ENCODE results near the gene PLCG1.
A peak's percentile ranks its signal among the peaks of the same experiment; 100 is the strongest.

PLCG1 gene

GRCh38 chr20:41178495-41178894, 41.2 kb downstream of the PLCG1 start:
- Histone ChIP-seq H3K4me2 (ENCODE audit: low read length, poor library complexity, severe bottlenecking) (no peak overlapping the region), H3K36me3 (ENCODE audit: control insufficient read depth in 1 of 2, insufficient read depth in 2 of 2, low read depth in 1 of 2, low read length in 2 of 2) (peaks cover 51 to 55% of the 10 kb centered on the region in 2 experiments), H2BK120ac (ENCODE audit: low read depth, low read length) (no peak overlapping the region), H2BK5ac (ENCODE audit: low read depth, low read length, poor library complexity, severe bottlenecking) (no peak overlapping the region), H4K8ac (ENCODE audit: low read length) (no peak overlapping the region), H2BK12ac (ENCODE audit: low read length in 2 of 2) (no peak overlapping the region), H3K23ac (ENCODE audit: low read length in 2 of 2) (no peak overlapping the region), H3K4ac (ENCODE audit: low read depth in 1 of 2, low read length in 2 of 2) (no peak overlapping the region), H3K27ac (ENCODE audit: low read length, poor library complexity, severe bottlenecking) (peak overlapping the region; percentile 4), H3K9me3 (ENCODE audit: control insufficient read depth, low read length) (no peaks in the 10 kb centered on the region), H3K4me3 (ENCODE audit: insufficient read depth in 1 of 2, low read depth in 1 of 2, low read length in 2 of 2) (no peak overlapping the region), H3K4me1 (ENCODE audit: control insufficient read depth, insufficient read depth, low read depth, low read length) (peaks cover 37% of the 10 kb centered on the region), H2AFZ (ENCODE audit: low read depth, low read length) (no peak overlapping the region), H3K79me1 (replicated peaks; ENCODE audit: low read length, poor library complexity, severe bottlenecking) (peaks cover 33% of the 10 kb centered on the region), H2AK5ac (ENCODE audit: low read length, severe bottlenecking) (peak overlapping the region; percentile 77), H3K18ac (ENCODE audit: low read depth in 1 of 2, low read length in 2 of 2) (no peak overlapping the region), H3K9ac (ENCODE audit: low read length) (peak overlapping the region; percentile 69), H4K91ac (ENCODE audit: low read length) (no peak overlapping the region), H3K14ac (ENCODE audit: low read length in 2 of 2) (no peak overlapping the region), H2BK15ac (ENCODE audit: low read depth, poor library complexity, severe bottlenecking) (no peak overlapping the region), H3K27me3 (ENCODE audit: control insufficient read depth in 1 of 2, insufficient read depth in 1 of 2, low read length in 2 of 2) (no peaks in the 10 kb centered on the region)
- WGBS: 91% methylated on average over 6 of the region's 6 CpGs
- DNase-seq: no peak

GRCh38 chr20:41178904-41179432, 41.6 kb downstream of the PLCG1 start:
- H2BK120ac ChIP-seq (ENCODE audit: low read depth, low read length): no peak overlapping the region
- H3K9ac ChIP-seq (ENCODE audit: low read length): peak overlapping the region; percentile 69
- H4K8ac ChIP-seq (ENCODE audit: low read length): no peak overlapping the region
- no peak overlapping the region for H2AFZ ChIP-seq (ENCODE audit: low read depth, low read length)
- no peak overlapping the region for H3K4me2 ChIP-seq (ENCODE audit: low read length, poor library complexity, severe bottlenecking)
- no peaks in the 10 kb centered on the region for H3K27me3 ChIP-seq (ENCODE audit: control insufficient read depth in 1 of 2, insufficient read depth in 1 of 2, low read length in 2 of 2)
- peak overlapping the region; percentile 37 for H2AK5ac ChIP-seq (ENCODE audit: low read length, severe bottlenecking)
- no peak overlapping the region for H2BK12ac ChIP-seq (ENCODE audit: low read length in 2 of 2)
- no peak overlapping the region for H4K91ac ChIP-seq (ENCODE audit: low read length)
- H3K4me1 ChIP-seq (ENCODE audit: control insufficient read depth, insufficient read depth, low read depth, low read length): peaks cover 36% of the 10 kb centered on the region
- no peak overlapping the region for H2BK15ac ChIP-seq (ENCODE audit: low read depth, poor library complexity, severe bottlenecking)
- H3K79me1 ChIP-seq (replicated peaks; ENCODE audit: low read length, poor library complexity, severe bottlenecking): peaks cover 33% of the 10 kb centered on the region
- no peak for DNase-seq
- no peaks in the 10 kb centered on the region for H3K9me3 ChIP-seq (ENCODE audit: control insufficient read depth, low read length)
- no peak overlapping the region for H3K18ac ChIP-seq (ENCODE audit: low read depth in 1 of 2, low read length in 2 of 2)
- no peak overlapping the region for H3K23ac ChIP-seq (ENCODE audit: low read length in 2 of 2)
- peaks cover 51 to 54% of the 10 kb centered on the region in 2 experiments for H3K36me3 ChIP-seq (ENCODE audit: control insufficient read depth in 1 of 2, insufficient read depth in 2 of 2, low read depth in 1 of 2, low read length in 2 of 2)
- 97% methylated on average over 7 of the region's 8 CpGs for WGBS
- no peak overlapping the region for H3K4ac ChIP-seq (ENCODE audit: low read depth in 1 of 2, low read length in 2 of 2)
- H3K4me3 ChIP-seq (ENCODE audit: insufficient read depth in 1 of 2, low read depth in 1 of 2, low read length in 2 of 2): no peak overlapping the region
- H3K14ac ChIP-seq (ENCODE audit: low read length in 2 of 2): no peak overlapping the region
- no peak overlapping the region for H2BK5ac ChIP-seq (ENCODE audit: low read depth, low read length, poor library complexity, severe bottlenecking)
- H3K27ac ChIP-seq (ENCODE audit: low read length, poor library complexity, severe bottlenecking): peak overlapping the region; percentile 4

GRCh38 chr20:41179961-41180360, 42.6 kb downstream of the PLCG1 start:
- 97% methylated on average over 8 of the region's 8 CpGs for WGBS
- Histone ChIP-seq H3K4me1 (ENCODE audit: control insufficient read depth, insufficient read depth, low read depth, low read length) (peaks cover 27% of the 10 kb centered on the region), H3K23ac (ENCODE audit: low read length in 2 of 2) (no peak overlapping the region), H3K4ac (ENCODE audit: low read depth in 1 of 2, low read length in 2 of 2) (no peak overlapping the region), H2BK15ac (ENCODE audit: low read depth, poor library complexity, severe bottlenecking) (no peak overlapping the region), H3K4me2 (ENCODE audit: low read length, poor library complexity, severe bottlenecking) (no peak overlapping the region), H3K36me3 (ENCODE audit: control insufficient read depth in 1 of 2, insufficient read depth in 2 of 2, low read depth in 1 of 2, low read length in 2 of 2) (peaks cover 50 to 51% of the 10 kb centered on the region in 2 experiments), H3K27ac (ENCODE audit: low read length, poor library complexity, severe bottlenecking) (no peak overlapping the region), H3K4me3 (ENCODE audit: insufficient read depth in 1 of 2, low read depth in 1 of 2, low read length in 2 of 2) (no peak overlapping the region), H2BK120ac (ENCODE audit: low read depth, low read length) (no peak overlapping the region), H2AK5ac (ENCODE audit: low read length, severe bottlenecking) (no peak overlapping the region), H3K27me3 (ENCODE audit: control insufficient read depth in 1 of 2, insufficient read depth in 1 of 2, low read length in 2 of 2) (no peaks in the 10 kb centered on the region), H4K8ac (ENCODE audit: low read length) (no peak overlapping the region), H2AFZ (ENCODE audit: low read depth, low read length) (no peak overlapping the region), H3K18ac (ENCODE audit: low read depth in 1 of 2, low read length in 2 of 2) (no peak overlapping the region), H3K9me3 (ENCODE audit: control insufficient read depth, low read length) (no peaks in the 10 kb centered on the region), H2BK12ac (ENCODE audit: low read length in 2 of 2) (no peak overlapping the region), H3K9ac (ENCODE audit: low read length) (no peak overlapping the region), H2BK5ac (ENCODE audit: low read depth, low read length, poor library complexity, severe bottlenecking) (no peak overlapping the region), H4K91ac (ENCODE audit: low read length) (no peak overlapping the region), H3K79me1 (replicated peaks; ENCODE audit: low read length, poor library complexity, severe bottlenecking) (peaks cover 36% of the 10 kb centered on the region), H3K14ac (ENCODE audit: low read length in 2 of 2) (no peak overlapping the region)
- no peak for DNase-seq

- Histone ChIP-seq H4K8ac (ENCODE audit: low read length) (no peak overlapping the region), H2AK5ac (ENCODE audit: low read length, severe bottlenecking) (no peak overlapping the region), H3K79me1 (replicated peaks; ENCODE audit: low read length, poor library complexity, severe bottlenecking) (peaks cover 36% of the 10 kb centered on the region), H3K9me3 (ENCODE audit: control insufficient read depth, low read length) (no peaks in the 10 kb centered on the region), H2BK12ac (ENCODE audit: low read length in 2 of 2) (no peak overlapping the region), H3K27me3 (ENCODE audit: control insufficient read depth in 1 of 2, insufficient read depth in 1 of 2, low read length in 2 of 2) (no peaks in the 10 kb centered on the region), H3K4ac (ENCODE audit: low read depth in 1 of 2, low read length in 2 of 2) (no peak overlapping the region), H3K9ac (ENCODE audit: low read length) (no peak overlapping the region), H3K23ac (ENCODE audit: low read length in 2 of 2) (no peak overlapping the region), H3K4me3 (ENCODE audit: insufficient read depth in 1 of 2, low read depth in 1 of 2, low read length in 2 of 2) (no peak overlapping the region), H3K4me1 (ENCODE audit: control insufficient read depth, insufficient read depth, low read depth, low read length) (peaks cover 24% of the 10 kb centered on the region), H2BK5ac (ENCODE audit: low read depth, low read length, poor library complexity, severe bottlenecking) (no peak overlapping the region), H3K14ac (ENCODE audit: low read length in 2 of 2) (no peak overlapping the region), H3K27ac (ENCODE audit: low read length, poor library complexity, severe bottlenecking) (no peak overlapping the region), H3K18ac (ENCODE audit: low read depth in 1 of 2, low read length in 2 of 2) (no peak overlapping the region), H3K4me2 (ENCODE audit: low read length, poor library complexity, severe bottlenecking) (no peak overlapping the region), H2BK15ac (ENCODE audit: low read depth, poor library complexity, severe bottlenecking) (peak overlapping the region; percentile 50), H2BK120ac (ENCODE audit: low read depth, low read length) (no peak overlapping the region), H3K36me3 (ENCODE audit: control insufficient read depth in 1 of 2, insufficient read depth in 2 of 2, low read depth in 1 of 2, low read length in 2 of 2) (peaks cover 46% of the 10 kb centered on the region in 2 experiments), H2AFZ (ENCODE audit: low read depth, low read length) (no peak overlapping the region), H4K91ac (ENCODE audit: low read length) (no peak overlapping the region)
- 98% methylated on average over 6 of the region's 6 CpGs for WGBS
- DNase-seq: no peak
Measured at GRCh38 chr20:41180599-41181333, 43.4 kb downstream of the PLCG1 start.
